ENCODE results near the gene VWA7.

- TF ChIP-seq YY1 (IDR thresholded peaks at IDR 0.05; ENCODE audit: insufficient read depth, insufficient read length): no peak
- no peak for TF ChIP-seq ZNF274 (IDR thresholded peaks at IDR 0.05; ENCODE audit: low read depth, low read length)
Measured at GRCh38 chr6:31794294-31794865, 17.3 kb upstream of the VWA7 start.
